Caki2 (cell line): ENCODE results near the gene CHST5. TPM values are rescaled to one million over a fixed set of nuclear protein-coding genes. Genes with fewer than 3 reads are reported as not detected.

Experiments
- DNase-seq: peaks from one replicate; pipeline ENCODE4 v3.0.0-alpha.2; 2015; ENCODE audit warnings: low read depth
- in situ Hi-C: cut with HindIII; loops from 2 replicates; pipeline ENCODE4 v1.10.0; 2016; ENCODE audit warnings: low sequenced_read_pairs, low pct_unique_long_range_greater_than_20kb, mixed read lengths
- total RNA-seq: library from RNA; depleted of rRNA; stranded (reverse); fragments of >200 nt; shearing (Covaris generic); gene quantifications from 2 replicates; pipeline ENCODE4 v1.2.3, GENCODE V29; 2014; ENCODE audit warnings: low replicate concordance; rRNA removed

The CHST5 gene
- total RNA-seq, 1 experiment from 2014 or later: not detected

- no peak for DNase-seq
Measured at GRCh38 chr16:75486676-75487313, 49.1 kb downstream of the CHST5 start.

GRCh38 chr16:75486014-75486675, 49.8 kb downstream of the CHST5 start:
- DNase-seq: no peak
- in situ Hi-C loops: no loop called here

More at GRCh38 chr16:75486676-75487313, 49.1 kb downstream of the CHST5 start:
- in situ Hi-C loops: no loop called here

- in situ Hi-C loops: no loop called here
- DNase-seq: no peak
Measured at GRCh38 chr16:75485230-75486013, 50.5 kb downstream of the CHST5 start.

- DNase-seq: no peak
- in situ Hi-C loops: no loop called here
Measured at GRCh38 chr16:75483222-75483621, 52.7 kb downstream of the CHST5 start.

GRCh38 chr16:75482434-75483205, 53.3 kb downstream of the CHST5 start:
- in situ Hi-C loops: no loop called here
- DNase-seq: no peak

GRCh38 chr16:75481475-75481874, 54.4 kb downstream of the CHST5 start:
- in situ Hi-C loops: no loop called here

GRCh38 chr16:75479421-75479990, 56.4 kb downstream of the CHST5 start:
- in situ Hi-C loops: no loop called here
- DNase-seq: no peak

More at GRCh38 chr16:75481475-75481874, 54.4 kb downstream of the CHST5 start:
- DNase-seq: no peak

Other genes with a start within 250 kb of the CHST5 start
- gene CFDP1, start 102.6 kb downstream of the CHST5 start, total RNA-seq: 34.9 and 64.6 TPM in 2 replicates
- gene TMEM170A, start 71.4 kb downstream of the CHST5 start, total RNA-seq: 14.9 and 22.5 TPM in 2 replicates
- under 0.01 and 0.03 TPM in 2 replicates for gene CHST6, start 40.7 kb downstream of the CHST5 start, total RNA-seq
- gene TMEM231, start 20.1 kb upstream of the CHST5 start, total RNA-seq: 23.9 and 24.8 TPM in 2 replicates
- 16.3 and 36.3 TPM in 2 replicates for gene GABARAPL2, start 30.3 kb upstream of the CHST5 start, total RNA-seq
- gene ADAT1, start 87.2 kb upstream of the CHST5 start, total RNA-seq: 47.3 and 56.2 TPM in 2 replicates
- 178 and 198 TPM in 2 replicates for gene KARS1, start 111.6 kb upstream of the CHST5 start, total RNA-seq
- 9.8 and 16.8 TPM in 2 replicates for gene TERF2IP, start 111.7 kb upstream of the CHST5 start, total RNA-seq
- not detected in 2 replicates for gene CPHXL2, start 140.9 kb upstream of the CHST5 start, total RNA-seq
- gene DUXB, start 165.4 kb upstream of the CHST5 start, total RNA-seq: not detected in 2 replicates
- gene CPHXL, start 190.4 kb upstream of the CHST5 start, total RNA-seq: not detected in 2 replicates